HG03097 (cell line): ENCODE data around the gene MYOT.
"Not testable (repeated sequence)": the region's sequence is repeated elsewhere in the genome, so short reads cannot be mapped to it uniquely, and the experiment has no call there.

Experiments used
- ATAC-seq: cut with Tn5 transposase; IDR thresholded peaks from one replicate; pipeline ENCODE4 v1.9.1; 2021; ENCODE audit not compliant: unreplicated experiment, low FRiP score

The MYOT gene

DNA sequence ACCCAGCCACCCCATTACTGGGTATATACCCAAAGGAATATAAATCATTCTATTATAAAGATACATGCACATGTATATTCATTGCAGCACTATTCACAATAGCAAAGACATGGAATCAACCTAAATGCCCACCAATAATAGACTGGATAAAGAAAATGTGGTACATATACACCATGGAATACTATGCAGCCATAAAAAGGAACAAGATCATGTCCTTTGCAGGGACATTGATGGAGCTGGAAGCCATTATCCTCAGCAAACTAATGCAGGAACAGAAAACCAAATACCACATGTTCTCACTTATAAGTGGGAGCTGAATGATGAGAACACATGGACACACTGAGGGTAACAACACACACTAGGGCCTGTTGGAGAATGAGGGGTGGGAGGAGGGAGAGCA lies 14.5 kb upstream of the MYOT start:
- not testable (repeated sequence) for ATAC-seq

GRCh38 chr5:137856201-137856600 lies 11.5 kb upstream of the MYOT start:
- ATAC-seq: peak; percentile 45

GRCh38 chr5:137856916-137857862 lies 10.5 kb upstream of the MYOT start:
- no peak for ATAC-seq

- ATAC-seq: peak; percentile 68
Observed at GRCh38 chr5:137858223-137858916, 9.3 kb upstream of the MYOT start.

- ATAC-seq: no peak
Observed at GRCh38 chr5:137858954-137859353, 8.7 kb upstream of the MYOT start.

DNA sequence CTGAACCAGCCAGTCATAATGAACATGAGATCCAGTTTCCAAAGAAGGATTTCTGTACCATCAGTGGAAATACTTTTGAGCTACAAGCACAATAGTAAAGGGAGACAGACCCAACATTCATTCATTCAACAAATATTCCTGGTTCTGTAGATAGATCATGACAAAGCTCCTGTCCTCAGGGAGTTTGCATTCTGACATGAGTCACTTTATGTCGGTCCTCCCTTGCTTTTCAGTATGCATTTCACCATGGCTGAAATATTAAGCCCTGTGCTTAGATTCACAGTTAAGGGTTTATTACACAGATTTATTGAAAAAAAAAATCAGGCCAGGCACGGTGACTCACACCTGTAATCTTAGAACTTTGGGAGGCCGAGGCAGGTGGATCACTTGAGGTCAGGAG lies 5.4 kb upstream of the MYOT start:
- ATAC-seq: no peak

DNA sequence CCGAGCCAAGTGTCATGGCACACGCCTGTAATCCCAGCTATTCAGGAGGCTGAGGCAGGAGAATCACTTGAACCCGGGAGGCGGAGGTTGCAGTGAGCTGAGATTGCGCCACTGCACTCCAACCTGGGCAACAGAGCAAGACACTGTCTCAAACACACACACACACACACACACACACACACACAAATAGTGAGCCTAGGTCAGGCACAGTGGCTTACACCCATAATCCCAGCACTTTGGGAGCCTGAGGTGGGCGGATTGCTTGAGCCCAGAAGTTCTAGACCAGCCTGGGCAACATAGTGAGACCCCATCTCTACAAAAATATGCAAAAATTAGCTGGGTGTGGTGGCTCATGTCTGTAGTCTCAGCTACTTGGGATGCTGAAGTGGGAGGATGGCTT lies 4.0 kb upstream of the MYOT start:
- ATAC-seq: not testable (repeated sequence)

- no peak for ATAC-seq
Observed at GRCh38 chr5:137866541-137867388, 895 bp upstream of the MYOT start.

DNA sequence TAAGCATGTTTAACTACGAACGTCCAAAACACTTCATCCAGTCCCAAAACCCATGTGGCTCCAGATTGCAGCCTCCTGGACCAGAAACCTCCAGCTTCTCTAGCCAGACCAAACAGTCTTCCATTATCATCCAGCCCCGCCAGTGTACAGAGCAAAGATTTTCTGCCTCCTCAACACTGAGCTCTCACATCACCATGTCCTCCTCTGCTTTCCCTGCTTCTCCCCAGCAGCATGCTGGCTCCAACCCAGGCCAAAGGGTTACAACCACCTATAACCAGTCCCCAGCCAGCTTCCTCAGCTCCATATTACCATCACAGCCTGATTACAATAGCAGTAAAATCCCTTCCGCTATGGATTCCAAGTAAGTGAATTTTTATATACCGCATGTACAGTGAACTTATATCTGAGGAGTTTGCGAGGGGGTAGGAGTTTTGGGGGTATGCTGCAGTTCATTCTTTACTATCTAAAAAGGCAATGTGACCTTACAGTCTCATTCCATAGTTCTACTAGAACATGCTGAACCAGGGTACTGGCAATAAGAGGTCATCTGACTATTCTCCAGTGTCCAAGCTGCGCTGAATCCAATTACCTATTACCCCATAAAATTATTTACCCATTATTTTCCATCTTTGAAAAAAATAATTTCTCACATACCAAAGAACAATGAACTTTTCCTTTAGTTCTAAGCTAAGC lies 3.1 kb downstream of the MYOT start:
- ATAC-seq: no peak

DNA sequence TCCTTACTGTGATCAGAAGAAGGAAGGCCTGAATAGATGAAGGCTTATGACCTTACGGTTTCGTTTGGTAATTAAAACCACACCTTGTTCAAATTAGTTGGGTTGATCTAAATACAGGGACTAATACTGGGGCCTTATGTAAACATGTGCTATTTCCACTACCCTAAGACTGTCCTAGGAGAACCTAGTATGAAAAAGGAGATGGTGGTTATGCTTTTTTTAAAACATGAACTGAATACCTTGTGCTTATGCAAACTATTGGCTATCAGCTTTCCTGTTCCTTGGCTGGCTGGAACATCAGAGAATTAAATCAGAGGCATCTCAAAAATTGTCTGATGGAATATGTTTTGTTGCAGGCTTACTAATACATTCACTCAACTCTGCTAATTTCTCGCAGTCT lies 3.9 kb downstream of the MYOT start:
- ATAC-seq: no peak

GRCh38 chr5:137872466-137872865 lies 4.8 kb downstream of the MYOT start:
- ATAC-seq: no peak

DNA sequence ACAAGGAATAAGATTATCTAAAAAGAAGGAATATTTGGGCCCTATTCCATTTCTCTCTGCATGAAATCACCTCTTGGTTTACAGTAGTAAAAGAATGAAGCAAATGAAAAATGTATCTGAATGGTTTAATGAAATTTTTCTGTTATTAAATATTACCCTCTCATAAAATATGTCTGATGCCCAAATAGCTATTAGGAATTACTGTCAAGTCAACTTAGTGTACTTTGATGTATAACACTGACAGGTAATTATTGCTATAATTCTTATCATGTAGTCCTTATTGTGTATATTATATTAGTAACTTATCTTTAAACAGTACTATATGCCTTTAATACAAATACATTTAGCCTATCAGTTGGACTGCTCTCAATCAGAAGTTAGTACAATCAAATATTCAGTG lies 8.4 kb downstream of the MYOT start:
- no peak for ATAC-seq

DNA sequence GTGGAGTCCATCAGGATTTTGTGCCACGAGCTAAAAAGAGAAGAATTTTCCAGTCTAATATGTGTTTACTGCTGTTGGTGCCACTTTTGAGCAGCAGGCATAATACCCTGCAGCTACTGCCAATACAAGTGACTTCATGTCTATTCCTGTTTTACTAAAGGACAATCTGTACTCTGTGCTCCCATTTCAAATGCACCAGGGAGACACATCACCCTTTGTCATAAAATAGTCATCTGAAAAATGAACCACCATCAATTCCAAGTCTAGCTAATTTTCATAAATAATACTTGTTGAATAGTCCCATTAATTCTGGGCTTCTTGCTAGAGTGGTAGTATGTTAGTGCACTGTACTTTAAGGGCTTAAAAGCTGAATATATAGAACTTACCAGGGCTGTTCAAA lies 12.7 kb downstream of the MYOT start:
- ATAC-seq: no peak

- ATAC-seq: no peak
Observed at GRCh38 chr5:137887831-137888230, 20.2 kb downstream of the MYOT start.

DNA sequence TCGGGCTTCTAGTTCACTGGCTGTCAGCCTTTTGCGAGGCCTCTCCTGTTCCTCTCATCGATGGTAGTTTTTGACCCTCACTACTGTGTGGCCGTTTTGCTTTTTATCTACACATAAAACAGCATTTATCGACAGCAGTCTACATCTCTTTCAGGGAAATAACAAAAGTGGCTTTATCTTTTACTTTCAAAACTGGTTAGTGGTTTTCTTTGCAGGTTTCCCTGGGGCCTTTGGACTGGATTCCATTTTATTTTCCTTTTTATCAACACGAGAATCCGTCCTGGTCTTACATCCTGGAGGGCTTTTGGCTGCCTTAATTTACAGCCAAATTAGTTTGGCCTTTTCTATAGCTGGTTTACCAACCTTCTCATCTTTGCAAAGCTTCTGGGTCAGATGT lies 20.8 kb downstream of the MYOT start:
- ATAC-seq: no peak

DNA sequence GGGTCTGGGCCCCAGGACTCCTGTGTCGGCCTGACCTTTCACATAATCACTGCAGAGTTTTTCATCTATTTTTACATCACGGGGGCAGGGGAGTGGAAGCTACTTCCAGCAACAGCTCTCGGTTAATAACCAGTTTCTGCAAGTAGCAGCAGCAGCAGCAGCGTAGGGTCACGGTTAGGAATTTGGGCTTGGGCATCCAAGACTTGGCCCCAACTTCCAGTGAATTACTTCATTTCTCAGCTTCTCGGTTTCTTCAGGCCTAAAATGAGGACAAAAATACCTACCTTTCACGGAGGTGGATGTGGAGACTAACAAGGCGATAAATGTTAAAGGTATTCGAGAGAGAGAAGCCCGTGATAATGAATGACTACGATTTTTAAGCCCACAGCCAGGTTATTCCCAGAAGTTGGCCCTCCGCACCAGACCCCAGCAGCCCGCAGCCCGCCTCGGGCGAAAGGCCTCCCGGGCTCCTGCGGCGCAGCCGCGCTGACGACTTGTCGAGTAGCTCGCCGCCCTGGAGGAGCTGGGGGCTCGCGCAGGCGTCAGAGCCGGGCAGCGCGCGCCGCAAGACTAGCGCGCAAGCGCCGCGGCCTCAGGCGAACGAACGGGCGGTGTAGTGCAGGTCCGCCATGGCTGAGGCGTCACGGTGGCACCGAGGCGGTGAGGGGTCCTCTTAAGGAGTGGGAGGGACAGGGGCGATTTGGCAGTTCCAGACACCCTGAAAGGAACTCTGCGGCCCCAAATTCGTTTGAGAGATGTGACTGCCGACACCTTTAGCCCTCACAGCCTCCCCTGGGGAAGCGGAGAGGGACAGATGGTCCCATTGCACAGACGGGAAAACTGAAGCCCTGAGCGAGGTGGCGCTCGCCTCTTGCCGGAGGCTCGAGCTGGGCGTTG lies 21.5 kb downstream of the MYOT start, which contains the start of gene PKD2L2:
PKD2L2 (plus strand) TSS at position 595 of the 897 bp plus-strand sequence; CDS start at position 630, 35 bp downstream.
- peak; percentile 94 for ATAC-seq

- ATAC-seq: no peak
Observed at GRCh38 chr5:137890845-137891244, 23.2 kb downstream of the MYOT start.

GRCh38 chr5:137891849-137892248 lies 24.2 kb downstream of the MYOT start:
- ATAC-seq: no peak

GRCh38 chr5:137894586-137894985 lies 26.9 kb downstream of the MYOT start:
- ATAC-seq: no peak
